HG03060 (cell line): ENCODE measurements around the gene NRCAM.

Source experiments
- ATAC-seq: cut with Tn5 transposase; IDR thresholded peaks from one replicate; pipeline ENCODE4 v1.9.1; 2021; ENCODE audit warnings: low read depth, moderate number of reproducible peaks; ENCODE audit not compliant: unreplicated experiment

Gene NRCAM

GRCh38 chr7:108143658-108144420, 312.4 kb downstream of the NRCAM start:
- ATAC-seq, result no peak

DNA sequence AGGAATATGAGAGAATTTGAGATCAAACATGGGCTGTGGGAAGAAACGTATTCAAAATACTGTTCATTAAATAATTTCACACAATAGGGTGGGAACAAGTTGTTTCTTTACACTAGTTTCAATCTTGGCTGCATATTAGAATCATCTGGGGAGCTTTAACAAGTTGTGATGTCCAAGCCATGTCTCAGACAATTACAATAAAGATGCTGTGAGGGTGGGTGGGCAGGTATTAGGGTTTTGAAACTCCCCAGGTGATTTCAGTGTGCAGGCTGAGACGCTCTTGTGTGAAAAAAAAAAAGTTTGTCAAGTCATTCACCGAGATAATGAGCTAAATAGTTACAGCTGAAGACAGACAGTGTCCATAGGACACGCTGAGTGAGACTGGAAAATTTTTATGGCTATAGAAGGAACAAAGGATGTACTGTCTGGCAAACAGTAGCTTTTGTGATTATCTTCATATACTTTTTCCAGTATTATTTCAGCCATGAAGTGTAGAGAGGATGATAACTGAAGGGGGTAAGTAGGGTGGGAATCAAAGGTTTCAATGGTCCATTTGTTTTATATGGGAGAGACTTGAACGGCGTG, 313.5 kb downstream of the NRCAM start:
- ATAC-seq, result no peak

- ATAC-seq, result no peak
Observed at GRCh38 chr7:108142180-108142579, 314.1 kb downstream of the NRCAM start.

DNA sequence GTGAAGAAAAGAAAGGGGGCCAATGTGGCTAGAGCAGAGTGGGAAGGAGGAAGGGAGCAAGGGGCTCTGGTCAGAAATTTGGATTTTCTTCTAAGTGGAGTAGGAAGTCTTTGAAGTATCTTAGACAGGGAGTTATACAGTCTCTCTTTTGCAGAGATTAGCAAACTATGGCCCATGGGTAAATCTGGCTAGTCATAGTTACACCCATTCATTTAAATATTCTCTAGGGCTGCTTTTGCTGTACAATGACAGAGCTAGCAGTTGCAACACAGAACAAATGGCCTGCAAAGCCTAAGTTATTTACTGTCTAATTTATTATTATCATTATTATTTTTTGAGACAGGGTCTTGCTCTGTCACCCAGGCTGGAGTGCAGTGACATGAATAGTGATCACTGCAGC, 315.6 kb downstream of the NRCAM start:
- no peak for ATAC-seq

DNA sequence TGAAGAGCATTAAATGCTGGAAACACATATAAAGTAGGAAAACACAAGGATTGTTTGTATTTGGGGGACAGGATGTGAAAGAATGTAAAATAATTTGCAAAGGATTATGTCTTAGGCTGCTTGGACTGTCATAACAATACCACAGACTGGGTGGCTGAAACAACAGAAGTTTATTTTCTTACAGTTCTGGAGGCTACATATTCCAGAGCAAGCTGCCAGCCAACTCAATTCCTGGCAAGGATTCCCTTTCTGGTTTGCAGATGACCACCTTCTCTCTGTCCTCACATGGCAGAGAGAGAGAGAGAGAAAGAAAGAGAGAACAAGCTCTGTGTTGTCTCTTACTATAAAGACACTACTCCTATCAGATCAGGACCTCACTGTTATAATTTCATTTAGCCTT, 317.3 kb downstream of the NRCAM start:
- no peak for ATAC-seq

- no peak for ATAC-seq
Observed at GRCh38 chr7:108137993-108138392, 318.2 kb downstream of the NRCAM start.

GRCh38 chr7:108137040-108137439, 319.2 kb downstream of the NRCAM start:
- ATAC-seq, result no peak

DNA sequence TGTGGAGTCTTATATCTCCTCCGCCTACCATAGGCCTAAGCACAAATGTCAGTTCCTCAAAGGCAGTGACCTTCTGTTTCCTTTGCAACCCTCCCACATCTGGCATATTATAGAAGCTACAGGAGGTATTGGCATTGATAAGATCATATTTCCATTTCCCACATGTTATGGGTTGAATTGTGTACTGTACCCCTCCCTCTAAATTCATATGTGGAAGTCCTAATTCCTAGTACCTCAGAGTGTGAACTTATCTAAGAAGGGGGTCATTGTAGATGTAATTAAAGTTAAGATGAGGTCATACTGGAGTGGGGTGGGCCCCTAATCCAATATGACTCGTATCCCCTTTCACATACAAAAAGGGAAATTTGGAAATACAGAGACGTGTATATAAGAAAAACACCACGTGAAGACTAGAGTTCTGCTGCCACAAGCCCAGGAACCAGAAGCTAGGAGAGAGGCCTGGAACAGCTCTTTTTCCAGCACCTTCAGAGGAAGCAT, 320.0 kb downstream of the NRCAM start:
- ATAC-seq, result peak; percentile 15

DNA sequence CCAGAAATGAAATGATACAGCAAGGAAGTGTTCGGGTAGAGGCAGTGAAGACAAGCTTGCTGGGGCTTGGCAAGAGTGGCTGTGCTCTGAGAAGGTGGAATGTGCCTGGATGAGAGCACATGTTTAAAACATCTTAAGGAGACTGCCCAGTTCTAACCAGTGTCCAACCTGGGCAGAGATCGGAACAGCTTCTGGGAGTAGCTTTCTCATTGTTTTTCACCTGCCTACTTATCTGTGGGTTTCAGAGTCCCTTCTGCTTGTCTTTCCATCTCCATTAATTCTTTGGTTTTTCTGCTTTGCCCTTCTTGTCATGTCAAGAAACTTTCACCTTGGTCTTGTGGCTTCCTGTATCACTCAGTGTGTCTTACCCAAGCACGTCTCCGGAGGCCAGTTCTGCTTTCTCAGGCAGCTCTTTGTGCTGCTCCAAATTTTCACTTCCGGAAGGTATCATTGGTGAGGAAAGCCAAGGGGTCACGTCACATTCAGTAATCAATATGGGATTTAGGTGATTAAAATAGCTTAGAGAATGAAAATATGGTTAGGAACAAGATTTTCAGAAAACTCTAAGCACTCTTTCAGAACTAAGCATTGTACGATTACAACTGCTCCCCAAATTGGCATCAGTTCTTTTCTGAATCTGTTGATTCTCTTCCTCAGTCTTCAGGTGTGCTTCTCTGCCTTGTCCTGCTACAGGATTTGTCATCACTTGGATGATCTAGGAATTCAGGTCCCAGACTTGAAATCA, 320.6 kb downstream of the NRCAM start:
- ATAC-seq, result peak; percentile 93

GRCh38 chr7:108134486-108134885, 321.8 kb downstream of the NRCAM start:
- no peak for ATAC-seq

DNA sequence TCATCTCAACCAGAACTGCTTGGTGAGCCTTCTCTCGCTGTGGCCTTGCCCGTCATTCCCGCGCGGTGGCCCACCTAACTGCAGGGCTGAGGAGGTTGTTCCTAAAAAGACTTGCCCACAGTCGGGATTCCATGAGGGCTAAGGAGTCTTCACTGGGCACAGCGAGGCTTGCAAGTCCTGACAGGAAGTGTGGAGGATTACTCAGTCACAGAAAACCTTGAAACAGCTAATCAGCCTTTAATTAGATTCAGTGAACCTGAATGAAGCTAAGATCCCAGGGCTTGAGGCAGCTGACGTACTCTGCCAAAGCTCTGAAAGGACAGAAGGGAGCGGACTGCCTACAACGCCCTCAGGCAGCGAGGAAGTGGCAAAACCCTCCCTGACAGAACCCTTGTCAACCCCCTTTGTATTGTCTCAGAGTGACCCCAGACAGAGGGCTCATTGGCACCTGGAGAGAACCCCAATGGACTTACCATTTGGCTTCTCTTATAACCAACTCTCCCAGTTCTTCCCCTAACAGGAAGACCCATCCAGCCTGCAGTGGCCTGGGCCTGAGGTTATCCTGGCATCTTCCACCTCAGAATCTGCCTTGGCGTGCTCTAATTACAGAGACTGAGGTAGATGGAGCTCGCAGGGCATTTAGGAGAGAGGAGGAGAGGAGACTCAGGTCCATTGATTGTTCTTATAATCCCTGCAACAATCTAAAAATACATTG, 323.5 kb downstream of the NRCAM start:
- no peak for ATAC-seq

- ATAC-seq, result no peak
Observed at GRCh38 chr7:108130261-108130660, 326.0 kb downstream of the NRCAM start, which contains the start of gene LAMB4. TSS of gene LAMB4 (minus strand) at chr7:108130361. CDS start at chr7:108123164, 7,197 bp downstream.

DNA sequence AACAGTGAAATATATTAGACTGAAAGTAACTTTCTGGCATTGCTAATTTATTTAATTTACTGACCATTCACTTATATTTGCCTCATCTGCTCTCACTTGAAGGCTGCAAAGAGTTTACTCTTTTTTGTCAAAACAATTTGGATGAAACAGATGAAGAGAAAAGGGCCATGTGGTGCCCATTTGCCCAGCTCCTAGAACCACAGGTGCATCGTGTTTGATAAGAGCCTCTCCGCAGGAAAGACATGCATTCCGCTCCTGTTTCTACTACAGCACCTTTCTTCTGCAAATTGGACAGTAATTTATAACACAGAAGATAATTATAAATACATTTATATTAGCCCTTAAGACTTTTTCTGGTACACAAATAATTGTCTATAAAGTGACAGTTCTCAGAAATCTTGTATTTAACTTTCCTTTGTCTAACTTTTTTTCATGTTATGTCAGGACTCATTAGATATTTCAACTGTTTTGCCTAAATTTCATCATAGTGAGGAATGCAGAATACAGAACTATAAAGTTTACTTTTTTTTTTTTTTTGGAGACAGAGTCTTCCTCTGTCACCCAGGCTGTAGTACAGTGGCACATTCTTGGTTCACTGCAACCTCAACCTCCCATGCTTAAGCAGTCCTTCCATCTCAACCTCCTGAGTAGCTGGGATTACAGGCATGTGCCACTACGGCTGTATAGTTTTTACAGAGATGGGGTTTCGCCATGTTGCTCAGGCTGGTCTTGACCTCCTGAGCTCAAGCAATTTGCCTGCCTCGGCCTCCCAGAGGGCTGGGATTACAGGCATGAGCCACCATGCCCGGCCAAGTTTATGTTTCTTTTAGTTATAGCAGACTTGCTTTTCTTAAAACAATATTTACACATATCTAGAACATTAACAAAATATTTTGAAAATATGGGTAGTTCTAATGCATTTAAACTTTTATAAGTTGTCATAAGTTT, 326.9 kb downstream of the NRCAM start:
- ATAC-seq, result no peak

DNA sequence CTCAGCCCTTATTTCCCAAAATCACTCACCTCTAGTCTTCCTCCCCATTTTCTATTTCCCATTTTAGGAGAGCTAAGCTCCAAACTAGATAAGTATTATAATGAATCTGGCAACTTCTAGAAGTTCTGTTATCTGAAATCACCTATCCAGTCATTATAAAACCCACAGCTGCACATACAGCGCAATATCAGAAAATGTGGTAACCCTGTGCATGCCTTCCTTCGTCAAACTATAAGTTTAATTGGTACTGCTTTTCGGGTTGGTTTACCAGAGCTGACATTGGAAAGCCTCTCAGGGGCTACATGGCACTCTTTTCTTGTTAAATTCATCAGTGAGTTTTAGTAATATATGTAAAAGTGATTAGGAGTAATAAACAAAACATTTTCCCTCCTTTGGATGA, 327.7 kb downstream of the NRCAM start:
- ATAC-seq, result no peak

DNA sequence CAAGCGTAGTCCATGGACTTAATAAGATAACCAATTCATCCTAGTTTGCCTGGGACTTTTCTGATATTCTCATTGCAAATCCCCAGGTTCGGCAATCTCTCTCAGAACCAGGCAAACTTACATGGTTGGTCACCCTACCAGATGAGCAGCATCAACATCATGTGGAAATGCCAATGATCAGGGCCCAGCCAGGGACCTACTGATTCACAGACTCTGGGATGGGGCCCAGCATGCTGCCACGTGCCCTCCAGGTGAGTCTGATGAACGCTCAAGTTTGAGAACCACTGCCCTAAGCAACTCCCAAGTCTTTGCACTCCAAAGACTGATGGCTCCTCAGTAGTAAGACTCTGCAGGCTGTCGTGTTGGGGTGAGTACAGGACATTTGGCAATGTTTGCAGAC, 328.8 kb downstream of the NRCAM start:
- no peak for ATAC-seq

DNA sequence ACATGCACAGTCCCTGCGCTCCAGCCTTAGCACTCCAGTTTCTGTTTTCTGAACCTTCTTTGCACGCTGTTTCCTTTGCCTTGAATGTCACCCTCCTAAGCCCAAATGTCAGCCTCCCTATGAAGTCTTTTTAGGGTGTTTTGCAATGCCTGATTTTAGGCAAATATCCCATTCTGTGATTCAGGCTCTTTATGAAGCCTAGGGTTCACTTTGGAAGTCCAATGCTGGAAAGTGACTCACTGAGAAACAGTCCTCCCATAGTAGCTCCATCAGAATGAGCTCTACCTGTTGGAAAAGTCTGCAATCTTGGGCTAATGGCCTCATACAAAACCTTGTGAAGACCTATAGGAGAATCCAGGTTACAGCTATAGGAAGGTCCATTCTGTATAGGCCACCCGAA, 331.4 kb downstream of the NRCAM start:
- ATAC-seq, result no peak

DNA sequence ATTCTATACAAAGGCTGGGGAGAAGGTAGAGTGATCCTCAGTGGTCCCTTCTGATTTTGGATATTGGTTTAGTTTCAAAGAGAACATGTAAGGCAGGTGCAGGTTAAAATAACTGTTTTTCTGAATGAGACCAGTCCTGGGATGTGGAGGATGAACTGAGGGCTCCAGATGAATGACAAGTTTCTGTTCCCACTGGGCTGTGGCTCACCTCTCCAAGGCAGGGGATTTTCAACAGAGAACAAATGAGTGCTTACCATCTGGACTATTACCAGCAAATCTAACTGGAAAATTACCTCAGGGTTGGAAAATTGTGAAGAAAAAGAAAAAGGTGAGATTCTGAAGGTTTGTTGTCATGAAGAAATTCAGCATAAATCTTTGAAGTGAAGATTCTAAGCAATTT, 334.1 kb downstream of the NRCAM start:
- no peak for ATAC-seq

- no peak for ATAC-seq
Observed at GRCh38 chr7:108120933-108121332, 335.3 kb downstream of the NRCAM start.

DNA sequence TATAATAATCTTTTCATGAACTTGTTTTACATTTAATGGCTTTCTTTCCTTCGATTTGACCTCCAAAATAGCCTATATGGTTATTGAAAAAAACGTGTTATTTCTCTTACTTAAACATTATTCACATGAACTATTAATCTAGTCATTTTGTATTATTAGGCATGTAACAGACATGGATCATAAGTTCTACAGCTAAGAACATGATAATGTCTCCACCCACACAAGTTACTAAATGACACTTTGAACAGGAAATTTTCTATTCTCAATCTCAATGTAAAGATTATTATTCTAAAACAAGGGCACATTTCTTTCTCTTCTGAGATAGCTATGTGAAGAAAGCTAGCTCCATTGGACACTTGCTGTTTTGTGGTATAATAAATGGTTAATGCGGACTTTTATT, 336.0 kb downstream of the NRCAM start:
- no peak for ATAC-seq

GRCh38 chr7:108118959-108119358, 337.3 kb downstream of the NRCAM start:
- ATAC-seq, result no peak
